ENCODE results near the gene UBL3. TPM values are rescaled to one million over a fixed set of nuclear protein-coding genes. Genes with fewer than 3 reads are reported as not detected.

UBL3 gene
- total RNA-seq, 2 experiments from 2014 or later: 7.2 to 8.1 TPM

DNA sequence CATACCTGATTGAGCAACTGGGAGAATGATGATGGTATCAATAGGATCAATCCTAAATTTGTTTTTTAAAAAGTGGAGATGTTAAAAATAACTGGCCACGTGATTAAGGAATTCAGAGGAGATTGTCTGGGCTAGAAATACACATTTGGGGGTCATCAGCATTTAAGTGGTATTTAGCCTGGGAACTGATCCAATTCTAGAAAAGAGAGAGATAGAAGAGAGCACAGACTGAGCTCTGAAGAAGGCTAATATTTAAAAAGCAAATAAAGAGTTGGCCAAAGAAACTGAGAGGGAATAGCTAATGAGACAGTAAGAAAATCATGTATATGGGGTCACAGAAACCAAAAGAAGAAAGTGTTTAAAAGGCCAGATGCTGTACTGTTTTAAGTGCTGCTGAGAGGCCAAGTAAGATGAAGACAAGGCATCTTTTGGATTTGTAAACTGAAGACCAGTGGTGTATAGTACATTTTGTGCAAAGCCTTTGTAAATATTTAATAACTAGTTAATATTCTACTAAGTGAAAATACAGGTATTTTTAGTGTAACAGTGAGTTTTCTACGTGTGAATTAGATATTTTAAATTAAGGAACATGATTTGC lies 40.2 kb downstream of the UBL3 start:
- H3K4me3 Mint-ChIP-seq: no peak overlapping the region
- H3K4me1 Mint-ChIP-seq (ENCODE audit: low read depth): peaks cover 45% of the 10 kb centered on the region
- no peaks in the 10 kb centered on the region for H3K36me3 Mint-ChIP-seq (ENCODE audit: low read depth)
- intact Hi-C loops (cut with micrococcal nuclease): no loop called here
- H3K9me3 Mint-ChIP-seq: no peaks in the 10 kb centered on the region
- ChIA-PET CTCF (interaction anchor here (0.5 to 1.3 kb wide), 4 partner anchors 9 to 305 kb away, joined by 3 to 6 read pairs (median 3); no protein-coding TSS in a partner anchor), POLR2A (interaction anchor here (0.5 kb wide), 1 partner anchor 31 kb away, joined by 3 read pairs; no protein-coding TSS in a partner anchor)
- no peak for DNase-seq
- TF ChIP-seq CTCF (IDR thresholded peaks at IDR 0.05): no peak
- no peak overlapping the region for H3K27ac Mint-ChIP-seq
- ATAC-seq: no peak
- H3K27me3 Mint-ChIP-seq: no peaks in the 10 kb centered on the region

DNA sequence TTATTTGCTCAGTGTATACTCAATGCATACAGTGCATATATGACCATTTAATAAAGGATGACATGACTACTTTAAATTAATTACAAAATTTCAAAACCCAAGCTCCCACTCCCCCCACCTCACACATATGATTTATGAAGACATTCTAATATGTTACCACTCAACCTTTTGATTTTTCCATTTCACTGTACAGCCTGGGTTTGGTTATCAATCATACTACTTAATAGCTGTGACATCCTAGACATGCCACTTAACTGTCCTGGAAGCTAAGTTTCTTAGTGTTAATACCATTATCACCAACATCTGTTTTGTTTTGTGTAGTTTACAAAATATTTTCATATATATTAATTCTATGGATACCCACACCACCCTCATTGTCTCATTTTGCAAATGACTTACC lies 42.2 kb downstream of the UBL3 start:
- no peak for TF ChIP-seq CTCF (IDR thresholded peaks at IDR 0.05)
- ChIA-PET POLR2A (interaction anchor here (1.6 kb wide), 1 partner anchor 10 kb away, joined by 3 read pairs; no protein-coding TSS in a partner anchor), CTCF (interaction anchor here (0.8 to 3.0 kb wide), 6 partner anchors 9 to 307 kb away, joined by 3 to 11 read pairs (median 4); no protein-coding TSS in a partner anchor)
- no peaks in the 10 kb centered on the region for H3K27me3 Mint-ChIP-seq
- DNase-seq (no peak), ATAC-seq (no peak)
- H3K4me1 Mint-ChIP-seq (ENCODE audit: low read depth): peaks cover 43% of the 10 kb centered on the region
- H3K4me3 Mint-ChIP-seq: no peak overlapping the region
- no peak overlapping the region for H3K27ac Mint-ChIP-seq
- intact Hi-C loops (cut with micrococcal nuclease): no loop called here
- no peaks in the 10 kb centered on the region for H3K36me3 Mint-ChIP-seq (ENCODE audit: low read depth)
- no peaks in the 10 kb centered on the region for H3K9me3 Mint-ChIP-seq

DNA sequence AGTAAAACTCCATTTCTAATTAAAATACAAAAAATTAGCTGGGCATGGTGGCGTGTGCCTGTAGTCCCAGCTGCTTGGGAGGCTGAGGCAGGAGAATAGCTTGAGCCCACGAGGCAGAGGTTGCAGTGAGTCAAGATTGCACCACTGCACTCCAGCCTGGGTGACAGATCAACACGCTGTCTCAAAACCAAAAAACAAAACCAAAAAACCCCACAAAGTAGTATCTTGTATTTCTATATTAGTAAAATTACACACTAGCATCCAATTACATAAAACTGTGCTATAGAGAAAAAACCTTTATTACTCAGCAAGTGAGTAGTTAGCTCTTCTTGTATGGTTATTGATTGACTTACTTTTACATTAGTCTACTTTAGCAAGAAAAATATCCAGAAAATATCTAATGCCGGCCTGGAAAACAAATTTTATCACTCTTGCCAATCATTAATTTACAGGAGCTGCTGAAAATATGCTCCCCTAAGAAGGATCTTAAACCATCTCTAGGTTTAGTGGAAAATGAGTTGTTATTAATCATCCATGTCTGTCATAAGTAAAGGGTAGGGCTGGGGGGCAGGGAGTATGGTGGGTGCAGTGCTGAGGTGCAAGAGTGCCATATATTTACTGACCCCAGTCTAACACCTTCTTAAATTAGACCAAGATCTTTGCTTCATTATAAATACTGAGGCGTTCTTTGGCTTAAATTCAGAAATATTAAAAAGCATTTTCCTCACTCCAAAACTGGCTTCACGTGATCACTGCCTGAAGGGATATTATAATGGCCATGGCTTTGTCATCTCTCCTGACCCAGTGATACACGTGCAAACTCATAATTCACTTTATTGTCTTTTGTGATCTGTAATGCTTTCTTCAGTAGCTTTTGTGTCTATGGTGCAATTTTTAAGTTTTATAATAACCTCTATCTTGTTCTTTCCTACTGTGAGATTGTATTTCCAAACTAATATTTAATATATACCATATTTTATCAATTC lies 44.1 kb downstream of the UBL3 start:
- H3K27ac Mint-ChIP-seq: no peak overlapping the region
- no peaks in the 10 kb centered on the region for H3K36me3 Mint-ChIP-seq (ENCODE audit: low read depth)
- H3K27me3 Mint-ChIP-seq: no peaks in the 10 kb centered on the region
- no peak overlapping the region for H3K4me3 Mint-ChIP-seq
- H3K9me3 Mint-ChIP-seq: no peaks in the 10 kb centered on the region
- intact Hi-C loops (cut with micrococcal nuclease): no loop called here
- TF ChIP-seq CTCF (IDR thresholded peaks at IDR 0.05): no peak
- ATAC-seq (peak; percentile 62), DNase-seq (peak; percentile 27)
- H3K4me1 Mint-ChIP-seq (ENCODE audit: low read depth): peaks cover 36% of the 10 kb centered on the region
- CTCF ChIA-PET: interaction anchor here (1.0 to 3.0 kb wide), 2 partner anchors 21 to 309 kb away, joined by 3 to 11 read pairs; no protein-coding TSS in a partner anchor
- POLR2A ChIA-PET: no interaction called here

- ATAC-seq (no peak), DNase-seq (no peak)
- Mint-ChIP-seq H3K9me3 (no peaks in the 10 kb centered on the region), H3K27me3 (no peaks in the 10 kb centered on the region), H3K4me3 (no peak overlapping the region), H3K27ac (no peak overlapping the region), H3K4me1 (ENCODE audit: low read depth) (peaks cover 21% of the 10 kb centered on the region), H3K36me3 (ENCODE audit: low read depth) (no peaks in the 10 kb centered on the region)
- POLR2A ChIA-PET: no interaction called here
- no peak for TF ChIP-seq CTCF (IDR thresholded peaks at IDR 0.05)
- CTCF ChIA-PET: interaction anchor here (2.9 kb wide), 1 partner anchor 32 kb away, joined by 12 read pairs; no protein-coding TSS in a partner anchor
- intact Hi-C loops (cut with micrococcal nuclease): no loop called here
These were observed 47.2 kb downstream of the UBL3 start for GRCh38 chr13:29803221-29803620.
